Caco-2 (cell line): ENCODE measurements around the gene PAQR7. TPM values are rescaled to one million over a fixed set of nuclear protein-coding genes. Genes with fewer than 3 reads are reported as not detected.

Source experiments
- Bru-seq: library from RNA; stranded (reverse); fragments of 400-500 nt; gene quantifications from one replicate; lab custom pipeline; 2021; lab: Mats Ljungman, UMichigan
- BruChase-seq, 2 experiments: library from RNA; stranded (reverse); fragments of 400-500 nt; gene quantifications; one replicate each; lab custom pipeline; 2021; lab: Mats Ljungman, UMichigan
- BruUV-seq: library from RNA; stranded (reverse); fragments of 400-500 nt; replicated peaks from 2 replicates; lab custom pipeline; 2021; lab: Mats Ljungman, UMichigan
- CTCF ChIA-PET: fragments of 300-600 bp; sonication (Branson Sonifier 250); formaldehyde crosslinking; loops from one replicate; lab custom pipeline; 2022; ENCODE audit warnings: antibody characterized with exemption; lab: Charles Lee
- POLR2A ChIA-PET: fragments of 300-600 bp; sonication (Branson Sonifier 250); formaldehyde crosslinking; loops from one replicate; lab custom pipeline; 2022; ENCODE audit warnings: antibody characterized with exemption; lab: Charles Lee
- DNase-seq, 2 experiments: peaks; one replicate each; pipeline versions ENCODE4 v3.0.0 to v3.0.0-alpha.2; 2020 to 2022
- H3K27me3 ChIP-seq: replicated peaks from 2 replicates; pipeline ENCODE4 v1.6.0; 2011; ENCODE audit warnings: low read length; ENCODE audit not compliant: control insufficient read depth, insufficient read depth
- H3K36me3 ChIP-seq: 2 replicates; pipeline ENCODE4 v1.5.1; 2011; ENCODE audit warnings: low read length; ENCODE audit not compliant: control insufficient read depth, insufficient read depth
- H3K4me1 ChIP-seq: fragments of 250-450 bp; sonication (Bioruptor Pico); 2 replicates; pipeline ENCODE4 v1.5.1; 2020; ENCODE audit warnings: mild to moderate bottlenecking
- H3K4me3 ChIP-seq: 2 replicates; pipeline ENCODE4 v1.5.1; 2011; ENCODE audit warnings: low read depth, mild to moderate bottlenecking, control low read depth, low read length
- H3K9me3 ChIP-seq: fragments of 250-450 bp; sonication (Bioruptor Pico); 2 replicates; pipeline ENCODE4 v1.5.1; 2020; ENCODE audit warnings: mild to moderate bottlenecking, moderate library complexity
- H3K27ac Mint-ChIP-seq: one replicate; pipeline ENCODE4 v1.8.0; 2022; ENCODE audit warnings: mixed read lengths; ENCODE audit not compliant: unreplicated experiment
- H3K27me3 Mint-ChIP-seq: one replicate; pipeline ENCODE4 v1.8.0; 2022; ENCODE audit warnings: mixed read lengths; ENCODE audit not compliant: insufficient read depth, unreplicated experiment
- H3K36me3 Mint-ChIP-seq: one replicate; pipeline ENCODE4 v1.8.0; 2022; ENCODE audit warnings: mild to moderate bottlenecking, mixed read lengths; ENCODE audit not compliant: insufficient read depth, unreplicated experiment
- H3K4me1 Mint-ChIP-seq: one replicate; pipeline ENCODE4 v1.8.0; 2022; ENCODE audit warnings: low read depth, mixed read lengths; ENCODE audit not compliant: unreplicated experiment
- H3K4me3 Mint-ChIP-seq: one replicate; pipeline ENCODE4 v1.8.0; 2022; ENCODE audit warnings: mild to moderate bottlenecking, moderate library complexity, mixed read lengths; ENCODE audit not compliant: unreplicated experiment
- H3K9me3 Mint-ChIP-seq: one replicate; pipeline ENCODE4 v1.8.0; 2022; ENCODE audit warnings: mixed read lengths; ENCODE audit not compliant: unreplicated experiment
- CTCF ChIP-seq, 2 experiments: fragments of 200-600 bp in 1 of 2; IDR thresholded peaks; 1 replicate in 1 of 2; 2 replicates in 1 of 2; pipeline versions ENCODE4 v1.5.1 to v1.8.0; 2011 to 2022; ENCODE audit warnings: antibody characterized with exemption in 1 of 2, control low read depth in 1 of 2, inconsistent platforms in 1 of 2, low read depth in 1 of 2, low read length in 1 of 2, mild to moderate bottlenecking in 1 of 2, moderate library complexity in 1 of 2; ENCODE audit not compliant: insufficient read depth in 1 of 2, severe bottlenecking in 1 of 2, unreplicated experiment in 1 of 2
- intact Hi-C: fragments of 100-400 bp; cut with micrococcal nuclease; formaldehyde crosslinking; loops from one replicate; pipeline ENCODE4 v1.10.0; 2022; ENCODE audit not compliant: unreplicated experiment
- long read RNA-seq: library from polyadenylated mRNA; stranded (forward); transcript quantifications from one replicate; pipeline ENCODE4 v2.0.0, GENCODE V29; 2022
- total RNA-seq: library from RNA; stranded (reverse); gene quantifications from 2 replicates; pipeline ENCODE4 v1.2.3, GENCODE V29; 2022

Gene PAQR7
- total RNA-seq: 22.3 and 26.0 TPM in 2 replicates
- percentile 69 among the genes with signal in this experiment for Bru-seq, nascent RNA
- BruChase-seq, experiment 1, labeled RNA remaining after a 2-hour chase: percentile 87 among the genes with signal in this experiment
- percentile 88 among the genes with signal in this experiment for BruChase-seq, experiment 2, labeled RNA remaining after a 6-hour chase
- long read RNA-seq, partial matches to known transcripts: 0 of 2 reads
- long read RNA-seq, other reads (novel, unspliced or antisense): 2 of 2 reads

GRCh38 chr1:25875154-25875855, at the start of gene PAQR7:
PAQR7 (minus strand) TSS chr1:25875708; CDS start chr1:25863839, 11,869 bp downstream.
- intact Hi-C loops: loop anchor here (2.0 kb wide), 2 partner anchors 15 to 17 kb away; partner anchors contain the start of gene AUNIP
- Histone ChIP-seq H3K9me3 (no peaks in the 10 kb centered on the region), H3K4me3 (peak within 1 kb of the TSS; percentile 40), H3K27me3 (no peaks in the 10 kb centered on the region), H3K4me1 (peaks cover 33% of the 10 kb centered on the region), H3K36me3 (no peaks in the 10 kb centered on the region)
- POLR2A ChIA-PET: interaction anchor here (0.6 to 1.7 kb wide), 7 partner anchors 15 to 337 kb away, joined by 3 to 14 read pairs (median 8); partner anchors contain the start of genes MTFR1L and PAFAH2
- Mint-ChIP-seq H3K4me3 (peak within 1 kb of the TSS; percentile 99), H3K27me3 (no peaks in the 10 kb centered on the region), H3K27ac (peak within 1 kb of the TSS; percentile 93), H3K36me3 (no peaks in the 10 kb centered on the region), H3K9me3 (no peaks in the 10 kb centered on the region), H3K4me1 (peaks cover 18% of the 10 kb centered on the region)
- no TSS peak for BruUV-seq
- CTCF ChIA-PET: interaction anchor here (0.6 to 3.4 kb wide), 10 partner anchors 14 to 542 kb away, joined by 3 to 25 read pairs (median 6); partner anchors contain the start of genes CEP85, MTFR1L and PAFAH2
- DNase-seq: peak; percentile 85 to 88
- TF ChIP-seq CTCF (IDR thresholded peaks at IDR 0.05; ENCODE audit: insufficient read depth in 1 of 2, low read depth in 1 of 2, low read length in 1 of 2, severe bottlenecking in 1 of 2, unreplicated experiment in 1 of 2): peak in 1 of 2 experiments; percentile 24

- TF ChIP-seq CTCF (IDR thresholded peaks at IDR 0.05; ENCODE audit: insufficient read depth in 1 of 2, low read depth in 1 of 2, low read length in 1 of 2, severe bottlenecking in 1 of 2, unreplicated experiment in 1 of 2): no peak
- H3K4me3 Mint-ChIP-seq: no peak overlapping the region
- BruUV-seq: no TSS peak
Observed at GRCh38 chr1:25924454-25924853, 48.9 kb upstream of the PAQR7 start.

GRCh38 chr1:25922971-25923552, 47.6 kb upstream of the PAQR7 start:
- Histone ChIP-seq H3K9me3 (no peaks in the 10 kb centered on the region), H3K4me3 (peak overlapping the region; percentile 69), H3K4me1 (peaks cover 6% of the 10 kb centered on the region), H3K27me3 (no peaks in the 10 kb centered on the region), H3K36me3 (no peaks in the 10 kb centered on the region)
- H3K27me3 Mint-ChIP-seq: no peaks in the 10 kb centered on the region
- no TSS peak for BruUV-seq
- H3K4me3 Mint-ChIP-seq: peak overlapping the region; percentile 79
- POLR2A ChIA-PET: interaction anchor here (0.5 to 1.1 kb wide), 4 partner anchors 11 to 111 kb away, joined by 3 to 5 read pairs (median 4); no protein-coding TSS in a partner anchor
- H3K9me3 Mint-ChIP-seq: no peaks in the 10 kb centered on the region
- CTCF ChIA-PET: no interaction called here
- DNase-seq: peak; percentile 31 to 42
- intact Hi-C loops: no loop called here
- TF ChIP-seq CTCF (IDR thresholded peaks at IDR 0.05; ENCODE audit: insufficient read depth in 1 of 2, low read depth in 1 of 2, low read length in 1 of 2, severe bottlenecking in 1 of 2, unreplicated experiment in 1 of 2): no peak
- H3K4me1 Mint-ChIP-seq: no peaks in the 10 kb centered on the region
- H3K36me3 Mint-ChIP-seq: no peaks in the 10 kb centered on the region
- peak overlapping the region; percentile 45 for H3K27ac Mint-ChIP-seq

More at GRCh38 chr1:25924454-25924853, 48.9 kb upstream of the PAQR7 start:
- Mint-ChIP-seq H3K9me3 (no peaks in the 10 kb centered on the region), H3K27ac (no peak overlapping the region), H3K27me3 (no peaks in the 10 kb centered on the region), H3K4me1 (no peaks in the 10 kb centered on the region), H3K36me3 (no peaks in the 10 kb centered on the region)
- intact Hi-C loops: no loop called here
- Histone ChIP-seq H3K36me3 (no peaks in the 10 kb centered on the region), H3K9me3 (no peaks in the 10 kb centered on the region), H3K4me3 (no peak overlapping the region), H3K4me1 (peaks cover 6% of the 10 kb centered on the region), H3K27me3 (no peaks in the 10 kb centered on the region)
- POLR2A ChIA-PET: interaction anchor here (0.6 kb wide), 1 partner anchor 43 kb away, joined by 6 read pairs; no protein-coding TSS in a partner anchor
- CTCF ChIA-PET: no interaction called here
- no peak for DNase-seq
